Transverse colon (tissue), 4 donors: ENCODE results near the gene BLOC1S5. TPM values are rescaled to one million over a fixed set of nuclear protein-coding genes. Genes with fewer than 3 reads are reported as not detected.

ENCODE experiments used
- DNase-seq: peaks from one replicate; pipeline ENCODE4 v3.0.0-alpha.2; 2019
- H3K27ac ChIP-seq, 4 donors: fragments of 200-600 bp; sonication (generic); 2 replicates each; pipeline ENCODE4 v1.5.1; 2016 to 2018; ENCODE audit warnings: inconsistent platforms in 4 of 4
- H3K27me3 ChIP-seq: fragments of 200-600 bp; sonication (generic); 2 replicates; pipeline ENCODE4 v1.5.1; 2017; ENCODE audit warnings: inconsistent platforms
- H3K36me3 ChIP-seq, 4 donors: fragments of 200-600 bp; sonication (generic); 2 replicates each; pipeline ENCODE4 v1.5.1; 2017 to 2019; ENCODE audit warnings: inconsistent platforms in 4 of 4
- H3K4me1 ChIP-seq, 4 donors: fragments of 200-600 bp; sonication (generic); 2 replicates each; pipeline ENCODE4 v1.5.1; 2017 to 2020; ENCODE audit warnings: inconsistent platforms in 4 of 4
- H3K4me3 ChIP-seq, 4 donors: fragments of 200-600 bp; sonication (generic); 1 replicate in 1 of 4; 2 replicates in 3 of 4; pipeline versions ENCODE4 v1.5.1 to v1.6.1; 2017 to 2019; ENCODE audit warnings: inconsistent platforms in 4 of 4
- H3K9me3 ChIP-seq, 2 donors: fragments of 200-600 bp; sonication (generic); 2 replicates each; pipeline ENCODE4 v1.5.1; 2017 to 2019; ENCODE audit warnings: inconsistent platforms in 2 of 2
- EP300 ChIP-seq: sonication (generic); formaldehyde crosslinking; IDR thresholded peaks from one replicate; pipeline ENCODE4 v1.6.1; 2017; ENCODE audit warnings: antibody characterized with exemption, low read depth
- POLR2A ChIP-seq: fragments of 450-650 bp; IDR thresholded peaks from one replicate; pipeline ENCODE4 v1.6.1; 2016; ENCODE audit warnings: antibody characterized with exemption, mild to moderate bottlenecking, moderate library complexity
- POLR2AphosphoS5 ChIP-seq, 3 donors: sonication (generic); formaldehyde crosslinking; IDR thresholded peaks; one replicate each; pipeline ENCODE4 v1.6.1; 2016; ENCODE audit warnings: antibody characterized with exemption in 3 of 3
- WGBS, 2 donors: methylation state at CpG; one replicate each; pipeline ENCODE4 v1.1.5; 2018; ENCODE audit warnings: low coverage in 1 of 2; 5-methylcytosine and 5-hydroxymethylcytosine counted together
- in situ Hi-C, 4 donors: fragments of 200-750 bp; cut with MboI; loops; one replicate each; pipeline versions ENCODE4 v1.15.0 to v1.15.1; 2017; ENCODE audit warnings: low sequenced_read_pairs in 3 of 4, low pct_ligation_motif_present in 1 of 4, low pct_unique_long_range_greater_than_20kb in 1 of 4
- intact Hi-C: fragments of 100-400 bp; cut with DNase I; formaldehyde crosslinking; loops from one replicate; pipeline ENCODE4 v1.15.1; 2023; ENCODE audit warnings: low total_unique reads
- total RNA-seq, 4 donors: library from RNA; depleted of rRNA; stranded (reverse); fragments of >200 nt; gene quantifications; one replicate each; pipeline ENCODE4 v1.1.0, GENCODE V29; 2016
- TF ChIP-seq, protein P1 (sequence below), 5 experiments: fragments of 200-600 bp in 3 of 5; fragments of 450-650 bp in 2 of 5; sonication (generic) in 3 of 5; IDR thresholded peaks; 1 replicate in 2 of 5; 2 replicates in 3 of 5; pipeline ENCODE4 v1.5.1; 2016 to 2017; ENCODE audit warnings: antibody characterized with exemption in 5 of 5, inconsistent platforms in 3 of 5, mild to moderate bottlenecking in 2 of 5, moderate library complexity in 1 of 5

Gene BLOC1S5
- total RNA-seq, 4 donors from 2014 or later: 2.0 to 12.7 (median 10.3) TPM

DNA sequence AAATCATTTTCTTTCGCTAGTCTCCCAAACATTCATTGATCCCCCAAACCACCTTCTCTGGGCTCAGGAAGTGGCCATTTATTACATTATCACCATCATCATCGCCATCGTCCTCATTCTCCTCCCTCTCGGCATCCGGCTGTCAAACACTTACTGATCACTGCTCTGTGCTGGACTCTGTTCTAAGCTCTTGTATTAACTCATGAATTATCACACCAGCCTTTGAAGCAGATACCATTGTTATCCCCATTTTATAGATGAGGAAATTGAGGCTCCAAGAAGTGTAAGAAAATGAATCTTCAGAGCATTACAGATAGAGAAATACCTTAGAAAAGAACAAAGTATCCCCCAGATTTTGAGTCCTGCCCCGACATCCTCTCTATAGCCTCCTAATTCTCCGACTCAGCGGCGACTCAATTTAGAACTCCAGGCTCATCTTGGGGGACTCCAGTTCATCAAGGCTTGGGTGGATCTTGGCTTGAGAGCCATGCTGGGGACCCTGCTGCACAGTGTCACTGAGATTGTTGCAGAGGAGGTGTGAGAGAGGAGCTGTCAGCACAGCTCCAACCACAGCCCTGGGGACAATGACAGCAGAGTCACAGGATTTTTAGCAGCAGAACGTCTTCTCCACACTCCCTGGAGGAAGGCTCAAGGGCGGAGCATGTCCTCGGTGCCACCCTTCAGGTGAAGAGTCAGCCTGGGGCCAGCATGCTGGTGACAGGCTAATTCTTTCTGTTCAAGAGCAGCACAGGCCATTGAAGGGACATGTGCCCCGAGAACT lies 44.8 kb upstream of the BLOC1S5 start:
- Histone ChIP-seq H3K27ac (no peak overlapping the region), H3K4me3 (no peak overlapping the region), H3K9me3 (no peaks in the 10 kb centered on the region), H3K36me3 (no peaks in the 10 kb centered on the region), H3K4me1 (no peaks in the 10 kb centered on the region), H3K27me3 (peaks cover 5% of the 10 kb centered on the region)
- in situ Hi-C loops (no loop called here), intact Hi-C loops (no loop called here)
- 82 to 92% methylated on average over 7 to 13 of the region's 13 CpGs for WGBS, 2 donors
- no peak for DNase-seq
- TF ChIP-seq, protein P1, sequence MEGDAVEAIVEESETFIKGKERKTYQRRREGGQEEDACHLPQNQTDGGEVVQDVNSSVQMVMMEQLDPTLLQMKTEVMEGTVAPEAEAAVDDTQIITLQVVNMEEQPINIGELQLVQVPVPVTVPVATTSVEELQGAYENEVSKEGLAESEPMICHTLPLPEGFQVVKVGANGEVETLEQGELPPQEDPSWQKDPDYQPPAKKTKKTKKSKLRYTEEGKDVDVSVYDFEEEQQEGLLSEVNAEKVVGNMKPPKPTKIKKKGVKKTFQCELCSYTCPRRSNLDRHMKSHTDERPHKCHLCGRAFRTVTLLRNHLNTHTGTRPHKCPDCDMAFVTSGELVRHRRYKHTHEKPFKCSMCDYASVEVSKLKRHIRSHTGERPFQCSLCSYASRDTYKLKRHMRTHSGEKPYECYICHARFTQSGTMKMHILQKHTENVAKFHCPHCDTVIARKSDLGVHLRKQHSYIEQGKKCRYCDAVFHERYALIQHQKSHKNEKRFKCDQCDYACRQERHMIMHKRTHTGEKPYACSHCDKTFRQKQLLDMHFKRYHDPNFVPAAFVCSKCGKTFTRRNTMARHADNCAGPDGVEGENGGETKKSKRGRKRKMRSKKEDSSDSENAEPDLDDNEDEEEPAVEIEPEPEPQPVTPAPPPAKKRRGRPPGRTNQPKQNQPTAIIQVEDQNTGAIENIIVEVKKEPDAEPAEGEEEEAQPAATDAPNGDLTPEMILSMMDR (IDR thresholded peaks at IDR 0.05): no peak
- TF ChIP-seq POLR2A: no peak

DNA sequence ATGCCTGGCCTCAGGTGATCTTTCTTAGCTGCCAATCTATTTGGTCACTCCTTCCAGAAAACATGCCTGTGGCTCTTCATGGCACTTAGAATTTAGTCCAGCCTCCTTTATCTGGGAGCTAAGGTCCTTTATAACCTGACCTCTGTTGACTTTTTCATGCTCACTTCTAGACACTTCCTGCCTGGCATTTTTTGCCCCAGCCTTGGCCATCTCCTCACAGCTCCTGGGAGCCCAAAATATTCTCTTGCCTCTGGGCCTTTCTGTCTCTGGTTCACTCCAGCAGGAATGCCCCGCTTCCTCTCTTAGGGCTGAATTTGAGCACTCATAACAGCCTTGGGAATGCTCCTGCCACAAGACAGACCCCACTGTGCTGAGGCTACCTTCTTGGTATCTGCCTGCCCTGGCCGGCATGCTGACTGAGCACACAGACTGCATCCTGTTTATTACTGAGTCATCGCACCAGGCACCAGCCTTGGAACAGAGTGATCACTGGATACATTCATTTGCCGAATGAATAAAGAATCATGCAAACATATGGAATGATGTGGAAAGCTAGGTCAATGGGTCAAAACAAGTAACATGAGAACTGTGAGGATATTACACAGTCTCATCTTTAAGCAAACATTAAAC lies 44.0 kb upstream of the BLOC1S5 start:
- Histone ChIP-seq H3K4me3 (no peak overlapping the region), H3K4me1 (no peaks in the 10 kb centered on the region), H3K27ac (no peak overlapping the region), H3K27me3 (peaks cover 5% of the 10 kb centered on the region), H3K36me3 (no peaks in the 10 kb centered on the region), H3K9me3 (no peaks in the 10 kb centered on the region)
- no peak for DNase-seq
- WGBS, 2 donors: 51 to 71% methylated on average over 2 to 4 of the region's 4 CpGs
- in situ Hi-C loops (no loop called here), intact Hi-C loops (no loop called here)
- no peak for TF ChIP-seq POLR2A
- no peak for TF ChIP-seq POLR2AphosphoS5 (IDR thresholded peaks at IDR 0.05)
- TF ChIP-seq, protein P1 (IDR thresholded peaks at IDR 0.05): no peak
- no peak for TF ChIP-seq EP300

DNA sequence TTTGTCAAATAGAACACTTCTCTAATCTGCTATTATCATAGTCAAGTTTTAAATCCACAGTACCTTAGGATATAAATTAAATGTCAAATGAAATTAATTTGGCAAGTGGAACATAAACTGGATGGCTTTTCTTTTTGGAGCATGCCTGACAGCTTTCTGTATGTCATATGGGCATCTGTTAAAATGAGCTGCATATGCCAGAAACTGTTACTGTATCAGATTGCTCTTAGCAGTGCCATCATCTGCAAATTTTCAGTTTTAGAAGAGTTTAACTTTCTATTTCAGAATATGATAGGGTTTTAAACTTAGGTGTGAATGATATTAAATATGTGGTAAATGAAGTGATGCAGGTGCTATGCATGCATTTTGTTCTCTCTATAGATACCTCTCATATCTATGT lies 41.6 kb upstream of the BLOC1S5 start:
- in situ Hi-C loops: no loop called here

DNA sequence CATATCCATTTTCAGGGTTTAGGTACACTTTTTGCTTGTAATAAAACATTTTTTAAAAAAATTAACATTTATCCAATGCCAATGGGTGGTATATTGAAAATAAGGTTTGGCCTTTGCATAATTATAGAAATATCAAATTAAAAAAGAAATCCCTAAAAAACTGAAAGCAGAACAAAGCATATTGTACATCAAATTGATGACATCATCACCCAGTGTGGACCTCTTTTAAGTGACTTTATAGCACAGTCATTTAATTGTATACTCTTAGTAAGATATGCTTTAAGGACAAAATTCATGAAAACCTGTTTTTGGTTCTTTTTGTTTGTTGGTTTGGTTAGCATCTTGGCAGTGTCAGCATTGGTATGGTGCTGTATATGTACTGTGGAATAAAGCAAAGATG lies 39.5 kb upstream of the BLOC1S5 start:
- in situ Hi-C loops: no loop called here
- H3K27me3 ChIP-seq: peaks cover 5% of the 10 kb centered on the region
- H3K4me3 ChIP-seq: no peak overlapping the region
- peaks cover 4 to 12% (median 10%) of the 10 kb centered on the region in 4 donors for H3K4me1 ChIP-seq
- no peaks in the 10 kb centered on the region for H3K36me3 ChIP-seq
- no peaks in the 10 kb centered on the region for H3K9me3 ChIP-seq
- no peak overlapping the region for H3K27ac ChIP-seq
- no peak for DNase-seq
- no peak for TF ChIP-seq POLR2A
- TF ChIP-seq EP300: no peak
- TF ChIP-seq, protein P1 (IDR thresholded peaks at IDR 0.05): no peak
- no peak for TF ChIP-seq POLR2AphosphoS5 (IDR thresholded peaks at IDR 0.05)
- intact Hi-C loops: no loop called here

More for the DNA sequence above, 41.6 kb upstream of the BLOC1S5 start:
- Histone ChIP-seq H3K4me1 (peaks cover 4 to 12% (median 9%) of the 10 kb centered on the region in 4 donors), H3K36me3 (no peaks in the 10 kb centered on the region), H3K27ac (no peak overlapping the region), H3K9me3 (no peaks in the 10 kb centered on the region), H3K27me3 (peaks cover 5% of the 10 kb centered on the region), H3K4me3 (no peak overlapping the region)
- TF ChIP-seq POLR2AphosphoS5 (IDR thresholded peaks at IDR 0.05) (no peak), EP300 (no peak), POLR2A (no peak)
- TF ChIP-seq, protein P1 (IDR thresholded peaks at IDR 0.05): no peak
- no peak for DNase-seq
- intact Hi-C loops: no loop called here
